MCF 10A (cell line): ENCODE data around the gene SLC17A2. TPM values are rescaled to one million over a fixed set of nuclear protein-coding genes. Genes with fewer than 3 reads are reported as not detected.

ENCODE experiments used
- BruUV-seq: library from RNA; stranded (reverse); fragments of 400-500 nt; replicated peaks from 2 replicates; lab custom pipeline; 2021; lab: Mats Ljungman, UMichigan
- CTCF ChIA-PET: fragments of 300-600 bp; sonication (Branson Sonifier 250); formaldehyde crosslinking; extraction: SDS; loops from one replicate; lab custom pipeline; 2021; ENCODE audit warnings: antibody characterized with exemption, inconsistent platforms; lab: Yijun Ruan, JAX
- POLR2A ChIA-PET: fragments of 300-600, 350-650 bp; sonication (Branson Sonifier 250); formaldehyde crosslinking; extraction: SDS; loops from one replicate; lab custom pipeline; 2020; ENCODE audit warnings: antibody characterized with exemption, inconsistent platforms; lab: Yijun Ruan, JAX
- DNase-seq: peaks from one replicate; pipeline ENCODE4 v3.0.0-alpha.2; 2018; ENCODE audit not compliant: unreplicated experiment
- H3K27ac Mint-ChIP-seq: one replicate; pipeline ENCODE4 v1.8.0; 2022; ENCODE audit warnings: mild to moderate bottlenecking, low read depth, mixed read lengths; ENCODE audit not compliant: unreplicated experiment
- H3K27me3 Mint-ChIP-seq: one replicate; pipeline ENCODE4 v1.8.0; 2022; ENCODE audit warnings: mixed read lengths; ENCODE audit not compliant: insufficient read depth, unreplicated experiment
- H3K36me3 Mint-ChIP-seq: one replicate; pipeline ENCODE4 v1.8.0; 2022; ENCODE audit warnings: mild to moderate bottlenecking, moderate library complexity, mixed read lengths; ENCODE audit not compliant: insufficient read depth, unreplicated experiment
- H3K4me1 Mint-ChIP-seq: one replicate; pipeline ENCODE4 v1.8.0; 2022; ENCODE audit warnings: mixed read lengths; ENCODE audit not compliant: insufficient read depth, unreplicated experiment
- H3K4me3 Mint-ChIP-seq: one replicate; pipeline ENCODE4 v1.8.0; 2022; ENCODE audit warnings: mild to moderate bottlenecking, moderate library complexity, mixed read lengths; ENCODE audit not compliant: unreplicated experiment
- H3K9me3 Mint-ChIP-seq: one replicate; pipeline ENCODE4 v1.8.0; 2022; ENCODE audit warnings: mixed read lengths; ENCODE audit not compliant: unreplicated experiment
- intact Hi-C: fragments of 100-400 bp; cut with micrococcal nuclease; formaldehyde crosslinking; loops from 2 replicates; pipeline ENCODE4 v1.14.1; 2022
- total RNA-seq: library from RNA; stranded (reverse); gene quantifications from 2 replicates; pipeline ENCODE4 v1.2.3, GENCODE V29; 2022
- TF ChIP-seq, protein P1 (sequence below): fragments of 200-600 bp; IDR thresholded peaks from one replicate; pipeline ENCODE4 v1.8.0; 2022; ENCODE audit warnings: antibody characterized with exemption, mild to moderate bottlenecking; ENCODE audit not compliant: unreplicated experiment

The SLC17A2 gene
- total RNA-seq, 1 experiment from 2014 or later, result not detected

DNA sequence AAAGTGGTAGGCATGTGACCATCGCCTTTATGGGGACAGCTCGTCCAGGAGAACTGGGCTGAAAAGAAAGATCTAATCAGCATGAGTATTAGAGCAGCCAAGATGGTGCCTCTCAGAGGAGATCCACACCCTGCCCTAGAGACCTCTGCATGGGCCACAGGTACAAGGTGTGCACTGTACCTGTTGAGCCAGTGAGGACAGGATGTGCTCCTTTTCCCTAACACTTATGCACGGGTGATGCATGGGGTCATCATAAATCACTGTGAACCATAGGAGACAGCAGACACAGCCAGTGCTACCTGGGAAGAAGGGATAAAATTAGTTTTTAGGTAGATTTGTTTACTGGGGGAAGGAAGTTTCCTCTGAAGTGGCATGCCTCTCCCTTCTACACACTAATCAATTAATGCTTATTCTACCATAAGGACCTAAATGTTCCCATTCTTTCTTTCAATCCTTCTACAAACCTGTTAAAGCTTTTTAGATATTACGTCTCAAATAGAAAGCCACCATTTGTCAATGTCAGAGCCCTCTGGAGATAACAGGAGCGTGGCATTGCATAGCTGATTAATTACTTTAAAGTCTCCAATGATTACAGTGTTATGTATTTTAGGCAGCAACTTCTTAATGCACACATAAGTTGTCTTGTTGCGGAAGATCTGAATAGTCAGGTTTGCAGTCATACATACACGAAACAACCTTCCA lies 13.6 kb downstream of the SLC17A2 start:
- no TSS peak for BruUV-seq
- intact Hi-C loops, result no loop called here
- POLR2A ChIA-PET, result interaction anchor here (0.5 kb wide), 1 partner anchor 1918 kb away, joined by 3 read pairs; no protein-coding TSS in a partner anchor
- DNase-seq, result no peak
- Mint-ChIP-seq H3K9me3 (no peaks in the 10 kb centered on the region), H3K4me1 (no peaks in the 10 kb centered on the region), H3K4me3 (no peak overlapping the region), H3K27me3 (no peaks in the 10 kb centered on the region), H3K36me3 (no peaks in the 10 kb centered on the region), H3K27ac (no peak overlapping the region)
- CTCF ChIA-PET, result no interaction called here
- TF ChIP-seq, protein P1, sequence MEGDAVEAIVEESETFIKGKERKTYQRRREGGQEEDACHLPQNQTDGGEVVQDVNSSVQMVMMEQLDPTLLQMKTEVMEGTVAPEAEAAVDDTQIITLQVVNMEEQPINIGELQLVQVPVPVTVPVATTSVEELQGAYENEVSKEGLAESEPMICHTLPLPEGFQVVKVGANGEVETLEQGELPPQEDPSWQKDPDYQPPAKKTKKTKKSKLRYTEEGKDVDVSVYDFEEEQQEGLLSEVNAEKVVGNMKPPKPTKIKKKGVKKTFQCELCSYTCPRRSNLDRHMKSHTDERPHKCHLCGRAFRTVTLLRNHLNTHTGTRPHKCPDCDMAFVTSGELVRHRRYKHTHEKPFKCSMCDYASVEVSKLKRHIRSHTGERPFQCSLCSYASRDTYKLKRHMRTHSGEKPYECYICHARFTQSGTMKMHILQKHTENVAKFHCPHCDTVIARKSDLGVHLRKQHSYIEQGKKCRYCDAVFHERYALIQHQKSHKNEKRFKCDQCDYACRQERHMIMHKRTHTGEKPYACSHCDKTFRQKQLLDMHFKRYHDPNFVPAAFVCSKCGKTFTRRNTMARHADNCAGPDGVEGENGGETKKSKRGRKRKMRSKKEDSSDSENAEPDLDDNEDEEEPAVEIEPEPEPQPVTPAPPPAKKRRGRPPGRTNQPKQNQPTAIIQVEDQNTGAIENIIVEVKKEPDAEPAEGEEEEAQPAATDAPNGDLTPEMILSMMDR, result no peak

DNA sequence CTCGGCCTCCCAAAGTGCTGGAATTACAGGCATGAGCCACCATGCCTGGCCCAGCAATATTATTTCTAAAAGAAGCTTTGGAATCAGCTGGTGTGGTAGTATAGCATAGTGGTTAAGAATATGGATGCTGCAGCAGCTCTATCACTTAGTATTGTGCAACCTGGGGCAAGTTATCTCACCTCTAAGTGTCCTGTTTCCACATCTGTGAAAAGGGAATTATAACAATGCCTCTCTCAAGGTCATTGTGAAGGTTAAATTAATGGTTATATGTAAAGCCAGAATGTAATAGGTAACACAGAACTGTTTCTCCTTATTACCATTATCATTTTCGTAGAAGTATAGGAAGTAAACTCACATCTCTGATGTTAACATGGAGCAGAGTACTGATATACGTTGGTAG lies 14.2 kb downstream of the SLC17A2 start:
- no peak overlapping the region for H3K27ac Mint-ChIP-seq
- POLR2A ChIA-PET, result interaction anchor here (0.5 kb wide), 1 partner anchor 1919 kb away, joined by 3 read pairs; no protein-coding TSS in a partner anchor
- CTCF ChIA-PET, result no interaction called here
- no peak for DNase-seq
- no peaks in the 10 kb centered on the region for H3K4me1 Mint-ChIP-seq
- H3K4me3 Mint-ChIP-seq, result no peak overlapping the region
- TF ChIP-seq, protein P1, result no peak
- intact Hi-C loops, result no loop called here
- no peaks in the 10 kb centered on the region for H3K36me3 Mint-ChIP-seq
- no peaks in the 10 kb centered on the region for H3K9me3 Mint-ChIP-seq
- no peaks in the 10 kb centered on the region for H3K27me3 Mint-ChIP-seq
- BruUV-seq, result no TSS peak

DNA sequence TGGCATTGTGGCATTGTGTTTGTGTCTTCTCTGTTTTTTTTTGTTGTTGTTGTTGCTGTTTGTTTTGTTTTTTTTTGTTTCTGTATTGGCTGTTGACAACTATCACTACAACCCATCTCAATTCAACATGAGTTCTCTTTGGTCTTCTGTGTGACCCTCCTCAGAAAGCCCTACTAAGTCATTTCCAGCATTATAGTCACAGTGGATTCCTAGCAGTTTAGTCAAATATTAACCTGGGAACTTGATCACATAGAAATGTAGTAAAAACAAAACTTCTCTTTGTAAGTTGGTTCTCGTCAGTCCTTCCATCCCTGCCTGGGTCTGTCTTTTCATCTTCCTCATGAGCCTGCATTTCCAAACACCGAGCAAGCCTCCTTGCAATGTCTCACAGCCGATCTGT lies 16.8 kb downstream of the SLC17A2 start:
- Mint-ChIP-seq H3K4me1 (no peaks in the 10 kb centered on the region), H3K27me3 (no peaks in the 10 kb centered on the region), H3K36me3 (no peaks in the 10 kb centered on the region), H3K9me3 (no peaks in the 10 kb centered on the region), H3K27ac (no peak overlapping the region), H3K4me3 (no peak overlapping the region)
- ChIA-PET POLR2A (no interaction called here), CTCF (no interaction called here)
- TF ChIP-seq, protein P1, result no peak
- no peak for DNase-seq
- BruUV-seq, result no TSS peak
- intact Hi-C loops, result no loop called here

DNA sequence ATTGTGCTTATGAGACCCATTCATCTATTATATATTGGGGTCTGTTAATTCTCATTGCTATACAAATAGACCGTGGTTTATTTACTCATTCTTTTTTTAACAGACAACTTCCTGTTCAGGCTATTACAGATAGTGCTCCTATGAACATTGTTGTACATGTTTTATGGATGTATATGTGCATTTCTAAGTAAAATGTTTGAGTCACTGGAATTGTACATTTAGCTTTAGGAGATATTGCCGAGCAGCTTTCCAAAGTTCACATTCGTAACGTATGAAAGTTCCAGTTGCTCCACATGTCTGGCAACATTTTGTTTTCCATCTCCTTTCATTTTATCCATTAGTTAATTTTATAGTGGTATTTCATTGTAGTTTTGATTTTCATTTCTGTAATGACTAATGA lies 19.1 kb downstream of the SLC17A2 start:
- Mint-ChIP-seq H3K27me3 (peaks cover 11% of the 10 kb centered on the region), H3K9me3 (no peaks in the 10 kb centered on the region), H3K36me3 (no peaks in the 10 kb centered on the region), H3K4me1 (no peaks in the 10 kb centered on the region), H3K27ac (no peak overlapping the region), H3K4me3 (no peak overlapping the region)
- no peak for DNase-seq
- CTCF ChIA-PET, result no interaction called here
- no TSS peak for BruUV-seq
- intact Hi-C loops, result no loop called here
- TF ChIP-seq, protein P1, result no peak
- POLR2A ChIA-PET, result no interaction called here
